ENCODE measurements around the gene SERPINA10.
"Not testable (repeated sequence)": the region's sequence is repeated elsewhere in the genome, so short reads cannot be mapped to it uniquely, and the experiment has no call there.

SERPINA10 gene

DNA sequence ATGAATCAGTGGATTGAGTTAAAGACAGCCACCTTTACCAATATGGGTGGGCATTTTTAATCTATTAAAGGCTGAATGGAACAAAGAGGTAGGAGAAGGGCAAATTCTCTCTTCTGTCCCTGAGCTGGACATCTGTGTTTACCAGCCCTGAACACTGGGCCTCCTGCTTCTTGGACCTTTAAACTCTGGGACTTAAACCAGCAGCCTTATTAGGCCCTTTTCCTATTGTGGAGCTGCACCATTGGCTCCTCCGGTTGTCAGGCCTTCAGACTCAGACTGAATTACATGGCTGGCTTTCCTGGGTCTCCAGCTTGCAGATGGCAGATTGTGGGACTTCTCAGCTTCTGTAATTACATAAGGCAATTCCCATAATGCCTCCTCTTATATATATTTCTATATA lies 23.6 kb upstream of the SERPINA10 start:
- H3K27ac ChIP-seq, result no peak overlapping the region
- DNase-seq (ENCODE audit: low read depth, low spot score), result no peak

DNA sequence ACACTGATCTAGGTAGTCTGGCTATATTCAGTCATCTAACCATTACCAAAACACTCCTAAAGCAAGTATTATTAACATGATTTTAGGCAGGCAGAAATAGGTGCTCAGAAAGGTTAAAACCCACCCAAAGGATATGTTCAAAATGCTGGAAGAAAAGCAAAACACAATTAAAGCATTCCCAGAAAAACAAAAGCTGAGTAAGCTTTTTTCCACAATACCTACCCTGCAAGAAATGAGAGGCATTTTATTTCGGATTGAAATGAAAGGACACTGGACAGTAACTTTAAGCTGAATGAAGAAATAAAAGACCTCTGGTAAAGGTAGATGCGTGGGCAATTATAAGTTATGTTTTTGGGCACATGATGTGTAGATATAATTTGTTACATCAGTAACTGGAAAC lies 21.8 kb upstream of the SERPINA10 start:
- DNase-seq (ENCODE audit: low read depth, low spot score), result no peak
- no peak overlapping the region for H3K27ac ChIP-seq

DNA sequence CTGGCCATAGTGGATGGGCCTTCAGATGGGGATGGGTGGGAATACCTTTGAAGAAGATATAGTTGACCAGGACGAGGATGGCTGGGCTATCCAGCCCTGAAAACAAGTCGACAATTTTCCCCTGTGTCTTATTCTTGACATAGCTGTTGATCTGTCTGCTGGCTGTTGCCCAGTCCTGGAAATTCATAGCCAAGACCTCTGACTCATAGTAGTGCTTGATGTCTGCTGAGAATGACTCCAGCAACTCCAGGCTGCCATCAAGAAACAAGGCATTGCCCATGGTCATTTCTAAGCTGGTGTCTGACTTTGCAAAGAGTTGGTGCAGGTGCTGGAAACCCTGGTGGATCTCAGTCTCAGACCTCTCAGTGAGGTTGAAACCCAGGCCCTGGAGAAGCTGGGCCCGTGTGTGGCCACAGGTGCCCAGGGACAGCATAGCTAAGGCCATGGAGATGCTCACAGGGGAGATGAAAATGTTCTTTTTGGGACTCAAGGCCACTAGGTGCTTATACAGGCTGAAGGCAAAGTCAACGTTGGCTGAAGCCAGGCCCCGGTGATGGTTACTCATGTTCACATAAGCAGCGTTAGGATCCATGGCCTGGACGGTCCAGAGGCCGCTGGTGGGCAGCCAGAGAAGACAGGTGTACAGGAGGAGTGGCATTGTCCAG lies 21.1 kb upstream of the SERPINA10 start:
- no peak overlapping the region for H3K27ac ChIP-seq
- peak; percentile 54 for DNase-seq (ENCODE audit: low read depth, low spot score)

DNA sequence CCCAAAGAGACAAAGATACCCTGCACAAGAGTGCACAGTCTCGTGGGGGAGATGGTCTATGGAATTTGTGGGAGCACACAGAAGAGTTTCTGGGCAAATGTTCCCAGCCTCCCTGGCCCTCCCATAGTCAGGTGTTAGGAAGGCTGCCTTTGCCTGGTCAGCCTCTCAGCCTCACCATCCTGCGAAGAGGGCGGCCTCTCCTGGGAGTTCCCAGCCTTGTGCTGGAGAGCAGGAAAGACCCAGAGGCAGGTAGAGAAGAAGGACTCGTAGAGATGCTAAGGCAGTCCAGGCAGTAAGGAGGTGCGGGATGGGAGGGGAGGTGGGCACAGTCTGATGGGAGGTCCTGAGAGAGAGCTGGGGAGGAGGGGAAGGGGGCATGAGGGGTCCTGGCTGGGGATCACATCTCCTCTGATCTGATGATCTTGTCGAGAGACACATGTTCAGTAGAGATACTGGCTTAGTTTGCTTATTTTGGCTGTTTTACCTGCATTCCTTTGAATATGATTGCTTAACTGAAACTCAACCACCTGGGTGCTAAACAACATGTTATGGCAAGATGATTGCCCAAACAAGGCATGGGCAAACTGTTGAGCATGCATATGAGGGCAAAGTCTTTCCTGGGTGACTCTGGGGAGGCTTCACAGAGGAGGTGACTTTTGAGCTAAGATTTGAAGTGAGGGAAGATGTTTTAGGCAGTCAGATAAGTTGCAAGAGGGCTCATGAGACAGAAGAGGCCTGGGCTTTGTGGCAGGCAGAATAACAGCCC lies 19.6 kb upstream of the SERPINA10 start:
- DNase-seq (ENCODE audit: low read depth, low spot score), result peak; percentile 70

DNA sequence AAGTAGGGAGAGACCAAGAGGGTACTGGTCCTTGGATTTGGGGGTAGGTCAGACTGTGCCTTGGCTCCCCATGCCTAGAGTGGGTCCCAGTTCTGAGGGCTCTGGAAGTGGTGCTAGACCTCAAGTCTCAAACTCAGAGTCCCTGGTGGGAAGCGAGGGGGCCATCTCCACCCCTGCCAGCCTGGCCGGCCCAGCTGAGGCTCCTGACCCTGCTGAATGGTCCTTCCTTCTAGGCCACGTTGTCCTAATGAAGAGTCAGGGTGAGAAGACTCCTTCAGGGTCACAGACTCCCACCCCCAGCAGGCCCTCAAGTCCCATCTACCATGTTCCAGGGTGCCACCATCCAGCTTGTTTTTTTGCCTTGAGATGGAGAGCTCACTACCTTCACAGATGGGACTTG lies 17.2 kb upstream of the SERPINA10 start:
- H3K27ac ChIP-seq, result no peak overlapping the region

More for the DNA sequence above, 19.6 kb upstream of the SERPINA10 start:
- H3K27ac ChIP-seq, result peak overlapping the region; percentile 45

DNA sequence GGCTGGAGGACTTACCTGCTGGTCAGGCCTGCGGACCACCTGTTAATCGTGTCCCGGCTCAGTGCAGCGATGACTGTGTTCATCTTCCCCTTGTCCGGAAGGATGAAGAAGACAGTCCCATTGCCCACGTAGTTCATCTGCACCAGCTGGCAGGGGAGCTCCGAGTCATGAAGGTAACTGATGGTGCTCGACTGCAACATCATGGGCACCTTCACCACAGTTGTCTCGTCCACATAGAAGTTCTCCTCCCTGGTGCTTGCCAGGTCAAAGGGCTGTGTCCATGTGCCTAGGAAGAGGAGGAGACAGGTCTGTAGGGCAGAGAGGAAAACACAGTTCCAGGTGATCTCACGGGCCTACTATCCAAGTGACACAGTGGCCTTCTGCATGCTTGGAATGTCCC lies 16.7 kb upstream of the SERPINA10 start:
- DNase-seq (ENCODE audit: low read depth, low spot score), result no peak
- no peak overlapping the region for H3K27ac ChIP-seq

More for the DNA sequence above, 17.2 kb upstream of the SERPINA10 start:
- DNase-seq (ENCODE audit: low read depth, low spot score), result no peak

DNA sequence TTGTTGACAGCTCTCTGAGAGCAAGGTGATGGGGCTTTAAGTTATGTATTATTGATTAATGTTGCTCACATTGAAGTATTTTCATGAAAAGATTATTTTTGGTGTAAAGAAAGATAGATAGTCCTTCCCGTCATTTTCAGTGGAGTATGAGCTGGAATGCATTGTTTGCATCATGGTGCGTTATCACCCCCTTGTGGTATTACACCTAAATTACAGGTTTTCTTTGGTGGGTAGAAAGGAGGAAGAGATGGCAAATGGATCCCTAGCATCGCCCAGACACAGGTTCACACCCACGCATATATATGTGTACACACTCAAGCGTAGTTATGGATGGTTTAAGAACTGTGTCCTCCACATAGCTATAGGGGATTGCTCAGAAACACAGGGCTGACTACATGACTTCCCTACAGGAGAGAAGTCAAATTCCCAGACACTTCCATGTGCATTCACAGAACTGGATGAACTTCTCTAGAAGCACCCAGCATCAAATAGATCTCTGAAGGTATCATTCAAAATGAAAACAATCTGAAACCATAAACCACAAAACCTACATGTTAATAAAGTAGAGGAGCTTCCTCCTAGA lies 14.4 kb upstream of the SERPINA10 start:
- H3K27ac ChIP-seq, result no peak overlapping the region
- no peak for DNase-seq (ENCODE audit: low read depth, low spot score)

DNA sequence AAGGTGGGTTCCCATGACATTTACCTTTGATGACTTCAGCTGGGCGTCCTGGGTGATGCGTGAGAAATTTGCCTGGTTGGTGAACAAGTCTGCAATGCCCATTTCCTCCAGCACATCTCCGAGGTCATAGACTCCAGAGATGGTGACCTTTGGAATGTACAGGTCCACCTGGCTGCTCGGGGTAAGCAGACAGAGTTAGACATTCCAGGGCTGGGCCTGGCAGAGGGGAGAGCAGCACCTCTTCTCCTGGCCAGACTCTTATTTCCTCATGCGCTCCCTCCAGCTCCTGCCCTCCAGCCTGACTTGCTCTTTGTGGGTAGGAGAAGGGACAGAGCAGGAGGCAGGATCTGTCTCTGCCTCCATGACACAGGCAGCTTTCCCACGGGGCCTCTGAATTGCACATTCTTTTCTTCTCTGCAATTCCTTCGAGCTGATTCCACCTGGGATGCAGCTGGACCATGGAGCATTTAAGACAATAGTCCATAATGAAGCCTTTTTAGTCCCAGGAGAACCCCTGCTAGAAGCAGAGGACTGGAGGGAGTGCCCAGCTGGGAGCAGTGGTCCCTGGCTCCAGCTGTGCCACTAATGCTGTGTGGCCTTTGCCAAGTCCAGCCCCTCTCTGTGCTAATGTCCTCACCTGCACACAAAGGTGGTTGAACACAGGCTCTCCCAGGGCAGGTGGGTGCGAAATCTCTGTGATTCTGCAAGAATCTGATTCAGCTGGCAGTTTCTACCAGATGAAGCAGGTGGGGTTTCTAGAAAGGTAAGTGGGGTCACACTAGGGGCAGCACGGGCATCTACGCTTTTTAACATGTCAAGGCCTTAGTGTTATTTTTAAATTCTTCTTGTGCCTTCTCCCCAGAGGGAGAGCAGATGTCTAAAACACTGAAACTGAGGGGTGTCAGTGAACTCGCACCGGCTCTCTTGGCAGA lies 13.2 kb upstream of the SERPINA10 start:
- no peak overlapping the region for H3K27ac ChIP-seq
- DNase-seq (ENCODE audit: low read depth, low spot score), result no peak

DNA sequence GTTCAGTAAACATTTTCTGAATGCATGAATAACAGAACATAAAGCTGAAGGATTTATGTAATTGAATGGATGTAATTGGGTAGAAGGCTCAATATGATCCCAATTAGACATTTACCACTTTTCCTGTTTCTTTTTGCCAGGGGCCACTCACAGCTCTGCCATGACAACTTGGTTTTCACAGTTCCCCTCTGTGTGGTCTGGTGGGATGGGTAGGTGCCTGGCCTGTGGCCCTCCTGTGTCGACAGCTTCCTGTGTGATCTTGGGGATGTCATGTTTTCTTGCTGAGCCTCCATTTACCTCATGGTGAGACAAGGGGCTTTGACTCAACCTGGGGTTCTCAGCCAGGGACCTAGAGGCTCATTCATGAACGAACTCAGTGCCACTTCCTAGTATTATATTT lies 12.6 kb upstream of the SERPINA10 start:
- no peak for DNase-seq (ENCODE audit: low read depth, low spot score)
- H3K27ac ChIP-seq, result no peak overlapping the region

DNA sequence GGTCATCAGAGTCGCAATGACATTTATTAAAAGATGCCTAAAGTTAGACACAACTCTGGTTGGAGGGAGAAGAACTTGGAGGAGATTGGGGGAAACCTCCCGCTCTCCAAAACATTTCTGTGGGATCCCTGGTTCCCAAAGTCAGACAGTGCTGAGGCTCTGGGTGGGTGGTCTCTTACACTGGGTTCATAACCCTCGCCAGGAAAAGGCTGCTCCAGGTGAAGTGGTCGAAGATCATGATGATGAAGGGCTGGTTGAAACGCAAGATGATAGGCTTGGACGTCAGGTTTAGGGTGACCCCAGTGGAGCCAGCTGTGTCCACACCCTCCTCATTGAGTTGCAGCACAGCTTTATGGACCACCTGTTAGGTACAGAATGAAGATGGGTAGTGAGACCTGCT lies 11.2 kb upstream of the SERPINA10 start:
- H3K27ac ChIP-seq, result no peak overlapping the region
- no peak for DNase-seq (ENCODE audit: low read depth, low spot score)

DNA sequence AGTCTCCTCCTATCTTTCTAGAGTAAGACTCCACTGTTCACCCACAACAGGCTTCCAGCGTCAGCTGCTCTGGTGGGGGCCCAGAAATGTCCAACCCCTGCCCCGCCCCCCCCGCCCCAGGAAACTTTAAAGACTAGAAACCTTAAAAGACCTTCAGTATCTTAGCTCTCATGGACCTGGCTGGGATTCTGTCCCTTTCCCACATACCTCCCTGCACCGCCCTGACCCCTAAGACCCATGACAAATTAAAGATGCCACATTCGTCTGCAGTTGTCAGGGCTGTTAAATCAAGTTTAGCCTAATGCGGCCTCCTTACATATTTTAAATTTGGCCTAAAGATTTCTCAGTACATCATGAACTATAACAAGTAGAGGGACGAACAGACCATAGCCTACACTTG lies 10.0 kb upstream of the SERPINA10 start:
- DNase-seq (ENCODE audit: low read depth, low spot score), result no peak
- no peak overlapping the region for H3K27ac ChIP-seq

DNA sequence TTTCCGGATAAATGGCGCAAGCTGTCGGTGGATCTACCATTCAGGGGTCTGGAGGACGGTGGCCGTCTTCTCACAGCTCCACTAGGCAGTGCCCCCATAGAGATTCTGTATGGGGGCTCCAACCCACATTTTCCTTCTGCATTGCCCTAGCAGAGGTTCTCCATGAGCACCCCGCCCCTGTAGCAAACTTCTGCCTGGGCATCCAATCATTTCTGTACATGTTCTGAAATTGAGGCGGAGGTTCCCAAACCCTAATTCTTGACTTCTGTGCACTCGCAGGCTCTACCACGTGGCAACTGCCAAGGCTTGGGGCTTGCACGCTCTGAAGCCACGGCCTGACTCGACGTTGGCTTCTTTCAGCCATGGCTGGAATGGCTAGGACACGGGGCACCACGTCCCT lies 5.1 kb upstream of the SERPINA10 start:
- H3K27ac ChIP-seq, result no peak overlapping the region
- DNase-seq (ENCODE audit: low read depth, low spot score), result no peak

DNA sequence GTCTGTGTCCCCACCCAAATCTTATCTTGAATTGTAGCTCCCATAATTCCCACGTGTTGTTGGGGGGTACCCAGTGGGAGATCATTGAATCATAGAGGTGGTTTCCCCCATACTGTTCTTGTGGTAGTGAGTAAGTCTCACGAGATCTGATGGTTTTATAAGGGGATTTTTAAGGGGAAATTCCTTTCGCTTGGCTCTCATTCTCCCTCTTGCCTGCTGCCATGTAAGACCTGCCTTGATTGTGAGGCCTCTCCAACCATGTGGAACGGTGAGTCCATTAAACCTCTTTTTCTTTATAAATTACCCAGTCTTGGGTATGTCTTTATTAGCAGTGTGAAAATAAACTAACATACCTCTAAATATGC lies 3.1 kb upstream of the SERPINA10 start:
- H3K27ac ChIP-seq; DNase-seq (ENCODE audit: low read depth, low spot score): not testable (repeated sequence)

DNA sequence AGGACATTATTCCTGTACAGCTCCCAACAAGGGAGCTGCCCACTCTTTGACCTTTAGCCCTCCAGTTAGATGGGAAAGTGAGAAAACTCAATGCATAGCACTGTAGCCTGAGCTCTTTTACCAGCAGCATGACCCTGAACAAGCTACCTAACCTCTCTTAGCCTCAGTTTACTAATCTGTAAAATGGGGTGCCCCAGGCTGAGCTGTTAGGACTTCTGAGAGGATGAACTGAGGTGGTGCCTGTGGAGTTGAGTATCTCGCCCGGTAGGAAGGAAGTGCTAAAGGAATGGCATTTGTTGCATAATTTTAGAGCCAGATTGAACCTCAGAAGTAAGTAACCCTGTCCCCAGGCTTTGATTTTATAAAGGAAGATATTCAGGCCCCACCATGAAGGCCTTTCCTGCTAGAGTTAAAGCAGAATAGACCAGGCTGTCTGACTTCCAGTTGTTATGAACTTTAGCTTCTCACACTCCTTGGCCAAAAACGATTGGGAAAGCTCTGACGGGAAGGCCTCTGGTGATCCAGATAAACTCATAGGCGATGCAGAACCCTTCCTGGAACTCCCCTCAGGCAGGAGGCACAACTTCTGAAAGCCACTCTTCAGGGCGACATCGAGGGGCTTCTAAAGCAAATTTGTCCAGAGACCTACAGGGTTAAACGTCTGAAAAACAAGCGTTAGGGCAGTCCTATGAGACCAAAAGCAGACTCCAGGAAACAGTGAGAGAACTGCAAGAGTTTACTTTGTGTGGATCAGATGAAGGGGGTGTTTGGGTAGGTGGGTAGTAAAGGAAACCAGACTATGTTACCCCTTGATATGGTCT lies 2.5 kb upstream of the SERPINA10 start:
- H3K27ac ChIP-seq, result no peak overlapping the region
- DNase-seq (ENCODE audit: low read depth, low spot score), result no peak

DNA sequence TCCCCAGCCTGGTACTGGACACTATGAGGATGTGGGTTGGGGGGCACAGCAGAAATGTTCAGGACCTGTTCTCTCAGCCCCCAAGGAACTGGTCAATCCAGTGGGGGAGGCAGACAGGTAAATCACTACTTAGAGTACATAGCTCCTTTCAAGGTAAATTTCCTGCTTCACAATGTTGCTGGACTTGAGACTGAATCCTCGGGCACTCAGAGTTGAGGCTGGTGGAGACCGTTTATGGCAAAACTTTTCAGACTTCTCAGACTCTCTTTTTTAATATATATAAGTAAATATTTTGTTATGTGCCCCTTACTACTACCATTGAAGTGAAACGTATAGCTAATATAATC lies 483 bp upstream of the SERPINA10 start:
- no peak for DNase-seq (ENCODE audit: low read depth, low spot score)

DNA sequence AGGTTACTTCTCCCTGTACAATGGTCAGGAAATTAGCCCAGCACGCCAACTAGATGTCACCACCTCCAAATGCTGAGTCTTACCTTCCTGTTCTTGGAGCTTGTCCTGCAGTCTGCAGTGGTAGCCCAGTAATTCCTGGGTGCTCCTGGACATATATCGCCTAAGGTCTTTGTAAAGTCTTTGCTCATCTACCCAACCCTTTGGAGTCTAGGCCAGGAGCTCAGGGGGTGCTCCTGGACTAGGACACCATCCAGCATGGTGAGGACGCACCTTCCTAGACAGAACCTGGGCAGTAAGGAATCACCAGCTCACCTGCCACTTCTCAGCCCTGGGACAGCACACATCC lies 569 bp downstream of the SERPINA10 start:
- no peak overlapping the region for H3K27ac ChIP-seq
- DNase-seq (ENCODE audit: low read depth, low spot score), result no peak

More for the DNA sequence above, 483 bp upstream of the SERPINA10 start:
- H3K27ac ChIP-seq, result no peak overlapping the region

DNA sequence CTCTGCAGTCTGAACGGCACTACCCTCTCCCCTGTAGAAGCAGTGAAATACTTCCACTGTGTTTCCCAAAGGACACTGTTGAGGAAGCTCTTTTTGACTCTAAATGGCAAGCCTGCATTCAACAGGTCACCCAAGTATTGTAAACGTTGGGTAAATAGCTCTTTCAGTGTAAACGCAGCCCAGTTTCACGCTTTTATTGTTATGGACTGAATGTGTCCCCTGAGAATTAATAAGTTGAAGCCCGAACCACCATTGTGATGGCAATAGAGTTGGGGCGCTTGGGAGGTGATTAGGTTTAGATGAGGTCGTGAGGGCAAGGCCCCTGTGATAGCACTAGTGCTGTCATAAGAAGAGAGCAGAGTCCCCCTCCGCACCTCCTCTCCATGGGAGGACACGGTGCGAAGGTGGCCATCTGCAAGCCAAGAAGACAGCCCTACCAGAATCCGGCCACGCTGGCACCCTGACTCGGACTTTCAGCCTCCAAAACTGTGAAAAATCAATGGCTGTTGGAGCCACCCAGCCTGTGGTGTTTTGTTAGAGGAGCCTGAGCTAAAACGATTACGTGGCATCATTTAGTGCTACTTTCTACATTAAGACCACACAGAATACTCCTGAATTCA lies 1.1 kb downstream of the SERPINA10 start:
- DNase-seq (ENCODE audit: low read depth, low spot score), result no peak
- no peak overlapping the region for H3K27ac ChIP-seq

DNA sequence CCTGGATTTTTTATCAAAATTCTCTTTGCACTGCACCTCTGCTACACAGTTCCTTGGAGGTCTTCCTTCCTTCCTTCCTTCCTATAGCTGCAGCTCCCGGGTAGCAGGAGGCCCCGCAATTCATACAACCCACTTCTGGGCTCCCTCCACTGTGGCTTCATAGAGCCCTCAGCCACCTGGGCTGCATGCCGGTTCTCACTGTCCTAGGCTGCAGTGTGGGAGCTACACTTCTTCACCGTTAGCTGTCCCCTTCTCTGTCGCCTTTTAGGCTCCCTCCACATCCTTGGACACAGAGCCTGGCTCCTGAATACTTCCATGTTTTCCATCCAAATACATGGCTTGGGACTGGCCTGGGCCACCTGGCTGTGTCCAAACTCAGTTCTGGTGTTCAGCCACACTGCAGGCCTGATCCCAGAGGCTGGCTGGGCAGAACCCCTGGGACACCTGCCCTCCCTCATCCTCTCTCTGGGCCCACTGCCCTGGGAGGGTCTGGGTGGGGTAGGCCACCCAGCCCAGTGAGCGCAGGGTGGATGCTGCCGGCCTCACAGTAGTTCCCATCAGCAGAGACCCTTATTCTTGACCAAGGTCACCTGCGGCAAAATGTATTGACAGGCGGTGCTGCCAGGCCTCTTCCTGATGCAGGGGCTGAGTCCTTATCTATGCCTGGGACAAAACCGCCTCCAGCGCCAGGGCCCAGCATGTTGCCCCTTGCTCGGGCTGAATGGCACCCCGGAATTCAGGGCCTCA lies 1.7 kb downstream of the SERPINA10 start:
- H3K27ac ChIP-seq, result no peak overlapping the region
- DNase-seq (ENCODE audit: low read depth, low spot score), result no peak

DNA sequence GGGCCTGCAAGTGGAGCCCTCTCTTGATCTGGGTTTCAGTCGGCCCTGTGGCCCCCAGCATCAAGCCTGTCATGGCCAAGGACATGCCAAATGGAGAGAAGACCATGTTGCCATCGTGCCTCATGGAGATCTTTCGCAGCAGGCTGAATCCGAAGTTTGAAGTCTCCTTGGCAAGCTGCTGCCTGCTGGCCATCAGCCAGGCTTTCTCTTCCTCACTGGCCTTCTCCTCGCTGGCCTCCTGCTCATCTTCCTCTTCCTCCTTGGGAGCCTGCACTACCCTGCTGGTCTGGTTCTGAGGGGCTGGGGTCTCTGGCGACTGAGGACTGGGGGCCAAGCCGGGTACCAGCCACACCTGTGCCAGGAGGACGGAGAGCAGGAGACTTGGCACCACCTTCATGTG lies 2.9 kb downstream of the SERPINA10 start:
- H3K27ac ChIP-seq, result no peak overlapping the region
- no peak for DNase-seq (ENCODE audit: low read depth, low spot score)
